T-helper 2 cell treated with Interferon-gamma antibody and Interleukin-4, amounts not matched to agents 100 ng/mL and 5 ng/mL, for 36 hours (primary cell): ENCODE data around the gene ZEB1. TPM values are rescaled to one million over a fixed set of nuclear protein-coding genes. Genes with fewer than 3 reads are reported as not detected.

Experiments
- intact Hi-C: fragments of 100-400 bp; cut with micrococcal nuclease; formaldehyde crosslinking; loops from one replicate; pipeline ENCODE4 v1.15.1; 2023
- total RNA-seq: library from RNA; stranded (reverse); gene quantifications from 2 replicates; pipeline ENCODE4 v1.2.3, GENCODE V29; 2022

Gene ZEB1
- 55.9 and 56.6 TPM in 2 replicates for total RNA-seq

GRCh38 chr10:31318854-31319601 is at the start of gene ZEB1:
Gene ZEB1 (plus strand): TSS chr10:31319216. CDS start chr10:31319235, 19 bp downstream.
- intact Hi-C loops, result loop anchor here (1.0 to 10.0 kb wide), 9 partner anchors 34 to 884 kb away; partner anchors contain the start of genes ARHGAP12, KIF5B, MAP3K8 and ZNF438

GRCh38 chr10:31270954-31271353 is 48.1 kb upstream of the ZEB1 start:
- intact Hi-C loops, result no loop called here

- intact Hi-C loops, result no loop called here
These were observed 46.2 kb upstream of the ZEB1 start for GRCh38 chr10:31272841-31273240.

GRCh38 chr10:31273789-31274188 is 45.2 kb upstream of the ZEB1 start:
- intact Hi-C loops, result no loop called here

GRCh38 chr10:31274310-31274709 is 44.7 kb upstream of the ZEB1 start:
- intact Hi-C loops, result no loop called here

GRCh38 chr10:31278279-31278941 is 40.6 kb upstream of the ZEB1 start:
- intact Hi-C loops, result no loop called here

- intact Hi-C loops, result no loop called here
These were observed 38.0 kb upstream of the ZEB1 start for GRCh38 chr10:31280972-31281371.

- intact Hi-C loops, result no loop called here
These were observed 31.0 kb upstream of the ZEB1 start for GRCh38 chr10:31288001-31288400.

- intact Hi-C loops, result no loop called here
These were observed 30.1 kb upstream of the ZEB1 start for GRCh38 chr10:31288962-31289361.

- intact Hi-C loops, result no loop called here
These were observed 28.6 kb upstream of the ZEB1 start for GRCh38 chr10:31290386-31290785.

- intact Hi-C loops, result no loop called here
These were observed 27.9 kb upstream of the ZEB1 start for GRCh38 chr10:31291123-31291522.

- intact Hi-C loops, result no loop called here
These were observed 24.5 kb upstream of the ZEB1 start for GRCh38 chr10:31294558-31294957.

- intact Hi-C loops, result no loop called here
These were observed 22.3 kb upstream of the ZEB1 start for GRCh38 chr10:31296754-31297153.

- intact Hi-C loops, result no loop called here
These were observed 19.9 kb upstream of the ZEB1 start for GRCh38 chr10:31299119-31299518.

- intact Hi-C loops, result no loop called here
These were observed 15.8 kb upstream of the ZEB1 start for GRCh38 chr10:31303212-31303611.

GRCh38 chr10:31304291-31304970 is 14.6 kb upstream of the ZEB1 start:
- intact Hi-C loops, result no loop called here

- intact Hi-C loops, result loop anchor here (10.0 kb wide), 2 partner anchors 611 to 879 kb away; partner anchors contain the start of genes ARHGAP12 and MAP3K8
These were observed 5.6 kb upstream of the ZEB1 start for GRCh38 chr10:31313396-31313795.

- intact Hi-C loops, result loop anchor here (5.0 to 10.0 kb wide), 4 partner anchors 610 to 880 kb away; partner anchors contain the start of genes ARHGAP12, KIF5B and MAP3K8
These were observed 4.5 kb upstream of the ZEB1 start for GRCh38 chr10:31314256-31315150.

- intact Hi-C loops, result loop anchor here (5.0 to 10.0 kb wide), 4 partner anchors 609 to 881 kb away; partner anchors contain the start of genes ARHGAP12, KIF5B and MAP3K8
These were observed 3.6 kb upstream of the ZEB1 start for GRCh38 chr10:31315453-31315852.

- intact Hi-C loops, result loop anchor here (5.0 to 10.0 kb wide), 4 partner anchors 608 to 882 kb away; partner anchors contain the start of genes ARHGAP12, KIF5B and MAP3K8
These were observed 1.8 kb upstream of the ZEB1 start for GRCh38 chr10:31317171-31317570.
